Prostate gland (tissue), 2 donors: ENCODE data around the gene XPR1.

Experiments used
- POLR2A ChIP-seq: fragments of 450-650 bp; IDR thresholded peaks from one replicate; pipeline ENCODE4 v1.6.1; 2016; ENCODE audit warnings: antibody characterized with exemption, mild to moderate bottlenecking
- POLR2AphosphoS5 ChIP-seq: sonication (generic); formaldehyde crosslinking; IDR thresholded peaks from one replicate; pipeline ENCODE4 v1.6.1; 2017; ENCODE audit warnings: antibody characterized with exemption
- TF ChIP-seq, protein P1 (sequence below), 4 experiments: fragments of 200-600 bp in 2 of 4; fragments of 450-650 bp in 2 of 4; sonication (generic) in 2 of 4; IDR thresholded peaks; 1 replicate in 3 of 4; 2 replicates in 1 of 4; pipeline ENCODE4 v1.5.1; 2016 to 2019; ENCODE audit warnings: antibody characterized with exemption in 4 of 4, mild to moderate bottlenecking in 2 of 4, moderate library complexity in 2 of 4

DNA sequence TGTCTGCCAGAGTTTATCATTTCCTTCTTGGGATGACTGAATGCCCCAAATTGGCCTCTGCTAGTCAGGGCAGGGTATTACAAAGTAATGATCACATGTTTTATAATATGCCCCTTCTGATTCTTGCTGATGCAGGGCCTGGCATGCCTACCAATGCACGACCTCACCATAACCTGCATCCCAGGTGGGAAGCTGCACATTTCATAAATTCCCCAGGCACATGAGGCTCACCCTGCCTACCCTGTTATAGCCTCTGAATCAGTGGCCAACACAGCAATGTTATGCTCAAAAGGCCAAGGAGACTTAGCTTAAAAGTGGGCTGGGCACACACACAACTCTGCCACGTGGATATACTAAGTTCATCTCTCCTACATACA, 28.0 kb upstream of the XPR1 start:
- no peak for TF ChIP-seq POLR2AphosphoS5
- TF ChIP-seq, protein P1, sequence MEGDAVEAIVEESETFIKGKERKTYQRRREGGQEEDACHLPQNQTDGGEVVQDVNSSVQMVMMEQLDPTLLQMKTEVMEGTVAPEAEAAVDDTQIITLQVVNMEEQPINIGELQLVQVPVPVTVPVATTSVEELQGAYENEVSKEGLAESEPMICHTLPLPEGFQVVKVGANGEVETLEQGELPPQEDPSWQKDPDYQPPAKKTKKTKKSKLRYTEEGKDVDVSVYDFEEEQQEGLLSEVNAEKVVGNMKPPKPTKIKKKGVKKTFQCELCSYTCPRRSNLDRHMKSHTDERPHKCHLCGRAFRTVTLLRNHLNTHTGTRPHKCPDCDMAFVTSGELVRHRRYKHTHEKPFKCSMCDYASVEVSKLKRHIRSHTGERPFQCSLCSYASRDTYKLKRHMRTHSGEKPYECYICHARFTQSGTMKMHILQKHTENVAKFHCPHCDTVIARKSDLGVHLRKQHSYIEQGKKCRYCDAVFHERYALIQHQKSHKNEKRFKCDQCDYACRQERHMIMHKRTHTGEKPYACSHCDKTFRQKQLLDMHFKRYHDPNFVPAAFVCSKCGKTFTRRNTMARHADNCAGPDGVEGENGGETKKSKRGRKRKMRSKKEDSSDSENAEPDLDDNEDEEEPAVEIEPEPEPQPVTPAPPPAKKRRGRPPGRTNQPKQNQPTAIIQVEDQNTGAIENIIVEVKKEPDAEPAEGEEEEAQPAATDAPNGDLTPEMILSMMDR (IDR thresholded peaks at IDR 0.05): no peak
- TF ChIP-seq POLR2A: no peak
